Mesendoderm (in vitro differentiated cells): Measurements from ENCODE around the gene KCNC3.

ENCODE experiments used
- DNase-seq: peaks from one replicate; pipeline ENCODE4 v3.0.0; 2013
- H2AK5ac ChIP-seq: 2 replicates; pipeline ENCODE4 v1.6.1; 2013; ENCODE audit warnings: low read length, inconsistent platforms
- H2BK120ac ChIP-seq: 2 replicates; pipeline ENCODE4 v1.6.1; 2013; ENCODE audit warnings: low read depth, mild to moderate bottlenecking, low read length, moderate library complexity, mixed read lengths
- H2BK15ac ChIP-seq: replicated peaks from 2 replicates; pipeline ENCODE4 v1.6.1; 2013; ENCODE audit warnings: low read depth, mild to moderate bottlenecking, moderate library complexity
- H2BK5ac ChIP-seq: 2 replicates; pipeline ENCODE4 v1.6.1; 2013; ENCODE audit warnings: low read length, inconsistent platforms
- H3K18ac ChIP-seq: 2 replicates; pipeline ENCODE4 v1.6.1; 2013; ENCODE audit warnings: mild to moderate bottlenecking, low read length, mixed read lengths
- H3K23ac ChIP-seq: one replicate; pipeline ENCODE4 v1.6.1; 2013; ENCODE audit warnings: low read length
- H3K27ac ChIP-seq: 2 replicates; pipeline ENCODE4 v1.5.1; 2013; ENCODE audit warnings: low read depth, mild to moderate bottlenecking, inconsistent platforms, low read length, moderate library complexity
- H3K27me3 ChIP-seq: 2 replicates; pipeline ENCODE4 v1.6.1; 2013; ENCODE audit warnings: low read length, control low read depth, mild to moderate bottlenecking, inconsistent platforms; ENCODE audit not compliant: insufficient read depth, poor library complexity
- H3K36me3 ChIP-seq: 2 replicates; pipeline ENCODE4 v1.6.1; 2013; ENCODE audit warnings: low read length, inconsistent platforms; ENCODE audit not compliant: control insufficient read depth, insufficient read depth
- H3K4ac ChIP-seq: one replicate; pipeline ENCODE4 v1.6.1; 2013; ENCODE audit warnings: low read depth, mild to moderate bottlenecking, low read length, moderate library complexity
- H3K4me1 ChIP-seq: 2 replicates; pipeline ENCODE4 v1.6.1; 2013; ENCODE audit warnings: low read depth, low read length, inconsistent platforms; ENCODE audit not compliant: control insufficient read depth
- H3K4me2 ChIP-seq: 2 replicates; pipeline ENCODE4 v1.6.1; 2013; ENCODE audit warnings: low read length
- H3K4me3 ChIP-seq: 2 replicates; pipeline ENCODE4 v1.5.1; 2013; ENCODE audit warnings: mild to moderate bottlenecking, low read length
- H3K56ac ChIP-seq: one replicate; pipeline ENCODE4 v1.6.1; 2013; ENCODE audit warnings: low read length
- H3K79me1 ChIP-seq: 2 replicates; pipeline ENCODE4 v1.6.1; 2013; ENCODE audit warnings: low read length, inconsistent platforms
- H3K79me2 ChIP-seq: 2 replicates; pipeline ENCODE4 v1.6.1; 2013; ENCODE audit warnings: mild to moderate bottlenecking, low read length; ENCODE audit not compliant: control insufficient read depth, insufficient read depth
- H3K9ac ChIP-seq: 2 replicates; pipeline ENCODE4 v1.6.1; 2013; ENCODE audit warnings: low read length, inconsistent platforms
- H4K5ac ChIP-seq: one replicate; pipeline ENCODE4 v1.6.1; 2013; ENCODE audit warnings: low read length
- H4K8ac ChIP-seq: one replicate; pipeline ENCODE4 v1.6.1; 2013; ENCODE audit warnings: low read depth, mild to moderate bottlenecking, control low read depth, low read length, moderate library complexity
- WGBS: extraction: QIAGEN DNeasy Blood & Tissue Kit; methylation state at CpG from one replicate; pipeline ENCODE4 v1.1.7; 2013; ENCODE audit warnings: low lambda C conversion rate, missing lambda C conversion rate; ENCODE audit not compliant: insufficient coverage; ENCODE audit errors: extremely low coverage; 5-methylcytosine and 5-hydroxymethylcytosine counted together

The KCNC3 gene

DNA sequence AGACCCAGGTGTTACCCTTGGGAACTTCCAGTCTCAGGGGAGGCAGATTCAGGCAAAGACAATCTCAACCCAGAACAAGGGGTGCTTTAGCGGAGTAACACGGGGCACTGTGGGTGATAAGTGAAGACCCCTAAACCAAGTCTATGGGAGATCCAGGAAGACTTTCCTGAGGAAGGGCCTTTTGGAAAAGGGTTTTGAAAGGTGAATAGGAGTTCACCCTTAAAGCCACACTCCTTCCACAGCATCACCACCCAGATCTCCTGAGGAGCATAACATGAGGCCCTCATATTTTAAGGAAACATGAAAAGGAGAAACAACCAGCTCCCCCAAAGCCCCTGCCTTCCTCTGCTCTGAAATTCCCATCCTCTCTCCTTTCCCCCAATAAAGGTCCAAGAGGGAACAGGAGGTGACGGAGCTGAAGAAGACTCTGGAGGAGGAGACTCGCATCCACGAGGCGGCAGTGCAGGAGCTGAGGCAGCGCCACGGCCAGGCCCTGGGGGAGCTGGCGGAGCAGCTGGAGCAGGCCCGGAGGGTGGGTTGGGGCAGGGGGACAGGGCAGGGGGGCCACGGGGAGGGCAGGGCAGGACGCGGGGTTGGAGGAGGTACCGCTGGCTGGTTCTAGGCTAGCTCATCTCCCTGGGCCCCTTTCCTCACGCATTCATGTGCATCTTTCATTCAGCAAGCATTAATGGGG, 52.7 kb downstream of the KCNC3 start:
- no peak overlapping the region for H3K18ac ChIP-seq
- no peak overlapping the region for H2BK120ac ChIP-seq
- H4K8ac ChIP-seq: no peak overlapping the region
- H2BK5ac ChIP-seq: no peak overlapping the region
- no peak overlapping the region for H4K5ac ChIP-seq
- no peak overlapping the region for H3K4me3 ChIP-seq
- H3K4me2 ChIP-seq: no peak overlapping the region
- H3K36me3 ChIP-seq: no peaks in the 10 kb centered on the region
- no peak overlapping the region for H2BK15ac ChIP-seq
- DNase-seq: no peak
- no peak overlapping the region for H3K27ac ChIP-seq
- no peaks in the 10 kb centered on the region for H3K27me3 ChIP-seq
- H3K4ac ChIP-seq: no peak overlapping the region
- no peaks in the 10 kb centered on the region for H3K79me1 ChIP-seq
- no peaks in the 10 kb centered on the region for H3K4me1 ChIP-seq
- H2AK5ac ChIP-seq: no peak overlapping the region
- WGBS: no CpG with 5 or more reads among the region's 15 CpGs
- H3K23ac ChIP-seq: no peak overlapping the region
- no peak overlapping the region for H3K56ac ChIP-seq
- no peak overlapping the region for H3K9ac ChIP-seq
- H3K79me2 ChIP-seq: no peaks in the 10 kb centered on the region

DNA sequence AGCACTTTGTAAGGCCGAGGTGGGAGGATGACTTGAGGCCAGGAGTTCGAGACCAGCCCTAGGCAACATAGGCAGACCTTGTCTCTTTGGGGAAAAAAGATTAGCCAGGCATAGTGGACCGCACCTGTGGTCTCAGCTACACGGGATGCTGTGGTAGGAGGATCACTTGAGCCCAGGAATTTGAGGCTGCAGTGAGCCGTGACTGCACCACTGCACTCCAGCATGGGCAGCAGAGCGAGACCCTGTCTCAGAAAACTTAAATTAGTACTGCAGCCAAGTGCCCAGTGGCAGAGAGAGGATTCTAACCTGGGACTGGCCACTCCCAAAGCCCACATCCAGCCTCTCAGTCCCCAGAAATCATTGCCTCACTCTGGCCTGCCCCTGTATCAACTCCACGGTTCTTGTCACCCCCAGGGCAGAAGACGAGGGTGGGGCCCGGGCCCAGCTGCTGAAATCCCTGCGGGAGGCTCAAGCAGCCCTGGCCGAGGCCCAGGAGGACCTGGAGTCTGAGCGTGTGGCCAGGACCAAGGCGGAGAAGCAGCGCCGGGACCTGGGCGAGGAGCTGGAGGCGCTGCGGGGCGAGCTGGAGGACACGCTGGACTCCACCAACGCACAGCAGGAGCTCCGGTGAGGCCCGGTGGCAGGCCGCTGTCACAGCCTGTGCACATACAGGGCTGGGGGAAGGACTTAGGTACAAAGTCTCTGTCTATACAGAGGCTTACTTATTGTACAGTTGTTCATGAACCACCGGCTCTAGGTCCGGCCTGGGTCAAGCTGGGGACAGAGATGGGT, 53.4 kb downstream of the KCNC3 start:
- Histone ChIP-seq H3K27ac (no peak overlapping the region), H3K56ac (no peak overlapping the region), H3K4me1 (no peaks in the 10 kb centered on the region), H4K8ac (no peak overlapping the region), H3K4me3 (no peak overlapping the region), H2AK5ac (no peak overlapping the region), H3K36me3 (no peaks in the 10 kb centered on the region), H2BK15ac (no peak overlapping the region), H3K9ac (no peak overlapping the region), H3K79me1 (no peaks in the 10 kb centered on the region), H3K79me2 (no peaks in the 10 kb centered on the region), H2BK120ac (no peak overlapping the region), H3K23ac (no peak overlapping the region), H4K5ac (no peak overlapping the region), H2BK5ac (no peak overlapping the region), H3K4me2 (no peak overlapping the region), H3K27me3 (no peaks in the 10 kb centered on the region), H3K18ac (no peak overlapping the region), H3K4ac (no peak overlapping the region)
- WGBS: no CpG with 5 or more reads among the region's 26 CpGs
- DNase-seq: no peak

GRCh38 chr19:50273821-50274220, 55.4 kb downstream of the KCNC3 start:
- H3K27ac ChIP-seq: no peak overlapping the region
- no peak overlapping the region for H3K4me2 ChIP-seq
- H2BK5ac ChIP-seq: no peak overlapping the region
- no peak overlapping the region for H3K4ac ChIP-seq
- WGBS: no CpG with 5 or more reads among the region's 7 CpGs
- no peaks in the 10 kb centered on the region for H3K36me3 ChIP-seq
- H4K8ac ChIP-seq: no peak overlapping the region
- no peak overlapping the region for H3K9ac ChIP-seq
- no peak overlapping the region for H2BK15ac ChIP-seq
- no peak overlapping the region for H4K5ac ChIP-seq
- no peak overlapping the region for H2AK5ac ChIP-seq
- H3K4me3 ChIP-seq: no peak overlapping the region
- no peaks in the 10 kb centered on the region for H3K4me1 ChIP-seq
- H3K79me2 ChIP-seq: no peaks in the 10 kb centered on the region
- H2BK120ac ChIP-seq: no peak overlapping the region
- H3K79me1 ChIP-seq: no peaks in the 10 kb centered on the region
- H3K27me3 ChIP-seq: no peaks in the 10 kb centered on the region
- no peak overlapping the region for H3K23ac ChIP-seq
- H3K56ac ChIP-seq: no peak overlapping the region
- H3K18ac ChIP-seq: no peak overlapping the region
- no peak for DNase-seq

DNA sequence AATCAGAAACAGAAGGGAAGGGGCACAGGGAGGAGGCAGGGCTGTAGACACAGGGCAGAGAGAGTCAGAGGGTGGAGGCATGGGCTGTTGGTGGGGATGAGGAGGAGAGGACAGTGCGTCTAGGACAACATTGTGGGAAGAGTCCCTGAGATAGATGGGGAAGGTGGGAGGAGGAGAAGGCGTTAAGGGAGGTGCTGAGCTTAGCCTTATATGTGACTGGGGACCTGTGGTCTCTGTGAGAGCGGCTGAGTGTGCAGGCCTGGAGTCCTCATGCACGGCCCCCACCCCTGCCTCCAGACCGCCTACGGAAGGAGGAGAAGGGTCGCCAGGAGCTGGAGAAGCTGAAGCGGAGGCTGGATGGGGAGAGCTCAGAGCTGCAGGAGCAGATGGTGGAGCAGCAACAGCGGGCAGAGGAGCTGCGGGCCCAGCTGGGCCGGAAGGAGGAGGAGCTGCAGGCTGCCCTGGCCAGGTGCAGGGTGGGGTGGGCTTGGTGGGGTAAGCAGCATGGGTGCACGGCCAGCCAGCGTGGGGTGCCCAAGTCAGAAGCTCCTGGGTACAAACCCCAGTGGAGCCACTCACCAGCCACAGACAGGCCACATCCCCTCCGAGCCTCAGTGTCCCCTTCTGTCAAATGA, 56.8 kb downstream of the KCNC3 start:
- H2BK5ac ChIP-seq: no peak overlapping the region
- H3K4me3 ChIP-seq: no peak overlapping the region
- no peaks in the 10 kb centered on the region for H3K36me3 ChIP-seq
- H3K4ac ChIP-seq: no peak overlapping the region
- no peak overlapping the region for H3K9ac ChIP-seq
- H3K79me1 ChIP-seq: no peaks in the 10 kb centered on the region
- no peak overlapping the region for H2BK15ac ChIP-seq
- WGBS: no CpG with 5 or more reads among the region's 14 CpGs
- H2AK5ac ChIP-seq: no peak overlapping the region
- H2BK120ac ChIP-seq: no peak overlapping the region
- H3K27me3 ChIP-seq: no peaks in the 10 kb centered on the region
- no peak overlapping the region for H4K8ac ChIP-seq
- H3K18ac ChIP-seq: no peak overlapping the region
- no peak overlapping the region for H3K4me2 ChIP-seq
- no peaks in the 10 kb centered on the region for H3K79me2 ChIP-seq
- H3K4me1 ChIP-seq: no peaks in the 10 kb centered on the region
- DNase-seq: no peak
- H4K5ac ChIP-seq: no peak overlapping the region
- H3K27ac ChIP-seq: no peak overlapping the region
- H3K56ac ChIP-seq: no peak overlapping the region
- H3K23ac ChIP-seq: no peak overlapping the region

- no peak overlapping the region for H3K4me3 ChIP-seq
- DNase-seq: no peak
- no peaks in the 10 kb centered on the region for H3K4me1 ChIP-seq
- no peak overlapping the region for H3K56ac ChIP-seq
- H2BK15ac ChIP-seq: no peak overlapping the region
- no peak overlapping the region for H4K8ac ChIP-seq
- no peak overlapping the region for H3K23ac ChIP-seq
- H3K9ac ChIP-seq: no peak overlapping the region
- no peaks in the 10 kb centered on the region for H3K79me2 ChIP-seq
- no CpG with 5 or more reads among the region's 2 CpGs for WGBS
- H2BK120ac ChIP-seq: no peak overlapping the region
- no peak overlapping the region for H2AK5ac ChIP-seq
- no peak overlapping the region for H2BK5ac ChIP-seq
- no peak overlapping the region for H3K4ac ChIP-seq
- no peaks in the 10 kb centered on the region for H3K36me3 ChIP-seq
- no peaks in the 10 kb centered on the region for H3K27me3 ChIP-seq
- H3K18ac ChIP-seq: no peak overlapping the region
- H3K79me1 ChIP-seq: no peaks in the 10 kb centered on the region
- H3K4me2 ChIP-seq: no peak overlapping the region
- H3K27ac ChIP-seq: no peak overlapping the region
- no peak overlapping the region for H4K5ac ChIP-seq
Observed at GRCh38 chr19:50269653-50270052, 59.5 kb downstream of the KCNC3 start.
